Measurements from ENCODE around the gene NECTIN4.

The NECTIN4 gene

GRCh38 chr1:161098210-161099068, 9.1 kb upstream of the NECTIN4 start, which contains the start of gene KLHDC9:
KLHDC9 (plus strand) TSS chr1:161098361; CDS start chr1:161098536, 175 bp downstream.
- no peak for TF ChIP-seq EZH2phosphoT487 (IDR thresholded peaks at IDR 0.05; ENCODE audit: low read depth)
- TF ChIP-seq, protein P1, sequence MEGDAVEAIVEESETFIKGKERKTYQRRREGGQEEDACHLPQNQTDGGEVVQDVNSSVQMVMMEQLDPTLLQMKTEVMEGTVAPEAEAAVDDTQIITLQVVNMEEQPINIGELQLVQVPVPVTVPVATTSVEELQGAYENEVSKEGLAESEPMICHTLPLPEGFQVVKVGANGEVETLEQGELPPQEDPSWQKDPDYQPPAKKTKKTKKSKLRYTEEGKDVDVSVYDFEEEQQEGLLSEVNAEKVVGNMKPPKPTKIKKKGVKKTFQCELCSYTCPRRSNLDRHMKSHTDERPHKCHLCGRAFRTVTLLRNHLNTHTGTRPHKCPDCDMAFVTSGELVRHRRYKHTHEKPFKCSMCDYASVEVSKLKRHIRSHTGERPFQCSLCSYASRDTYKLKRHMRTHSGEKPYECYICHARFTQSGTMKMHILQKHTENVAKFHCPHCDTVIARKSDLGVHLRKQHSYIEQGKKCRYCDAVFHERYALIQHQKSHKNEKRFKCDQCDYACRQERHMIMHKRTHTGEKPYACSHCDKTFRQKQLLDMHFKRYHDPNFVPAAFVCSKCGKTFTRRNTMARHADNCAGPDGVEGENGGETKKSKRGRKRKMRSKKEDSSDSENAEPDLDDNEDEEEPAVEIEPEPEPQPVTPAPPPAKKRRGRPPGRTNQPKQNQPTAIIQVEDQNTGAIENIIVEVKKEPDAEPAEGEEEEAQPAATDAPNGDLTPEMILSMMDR (IDR thresholded peaks at IDR 0.05; ENCODE audit: low read depth, low read length), result no peak
- Histone ChIP-seq H2AFZ (ENCODE audit: low read depth, low read length) (peak within 1 kb of the TSS; percentile 34), H3K9ac (ENCODE audit: low read length) (peak within 1 kb of the TSS; percentile 71)

GRCh38 chr1:161096530-161096929, 7.2 kb upstream of the NECTIN4 start:
- Histone ChIP-seq H4K20me1 (ENCODE audit: insufficient read depth, low read length) (no peaks in the 10 kb centered on the region), H3K27me3 (ENCODE audit: low read depth, low read length) (no peaks in the 10 kb centered on the region), H3K4me2 (ENCODE audit: low read length) (peak overlapping the region; percentile 77), H3K27ac (ENCODE audit: low read length) (peak overlapping the region; percentile 90), H3K4me3 (ENCODE audit: low read length) (peak overlapping the region; percentile 55), H3K9ac (ENCODE audit: low read length) (peak overlapping the region; percentile 60), H3K79me2 (ENCODE audit: low read length) (no peaks in the 10 kb centered on the region), H3K36me3 (replicated peaks; ENCODE audit: low read depth, low read length) (peaks cover 14% of the 10 kb centered on the region), H2AFZ (ENCODE audit: low read depth, low read length) (no peak overlapping the region), H3K9me3 (ENCODE audit: insufficient read depth, low read length) (no peaks in the 10 kb centered on the region), H3K4me1 (ENCODE audit: low read length) (peaks cover 59% of the 10 kb centered on the region)
- no peak for TF ChIP-seq EZH2phosphoT487 (IDR thresholded peaks at IDR 0.05; ENCODE audit: low read depth)
- TF ChIP-seq, protein P1 (IDR thresholded peaks at IDR 0.05; ENCODE audit: low read depth, low read length), result no peak

More at GRCh38 chr1:161098210-161099068, 9.1 kb upstream of the NECTIN4 start, which contains the start of gene KLHDC9:
- no peaks in the 10 kb centered on the region for H3K9me3 ChIP-seq (ENCODE audit: insufficient read depth, low read length)
- no peaks in the 10 kb centered on the region for H4K20me1 ChIP-seq (ENCODE audit: insufficient read depth, low read length)
- no peaks in the 10 kb centered on the region for H3K27me3 ChIP-seq (ENCODE audit: low read depth, low read length)
- peaks cover 10% of the 10 kb centered on the region for H3K79me2 ChIP-seq (ENCODE audit: low read length)
- H3K27ac ChIP-seq (ENCODE audit: low read length), result peak within 1 kb of the TSS; percentile 90
- peak within 1 kb of the TSS; percentile 81 for H3K4me3 ChIP-seq (ENCODE audit: low read length)
- H3K4me1 ChIP-seq (ENCODE audit: low read length), result peaks cover 44% of the 10 kb centered on the region
- H3K4me2 ChIP-seq (ENCODE audit: low read length), result peak within 1 kb of the TSS; percentile 77
- H3K36me3 ChIP-seq (replicated peaks; ENCODE audit: low read depth, low read length), result peaks cover 24% of the 10 kb centered on the region

DNA sequence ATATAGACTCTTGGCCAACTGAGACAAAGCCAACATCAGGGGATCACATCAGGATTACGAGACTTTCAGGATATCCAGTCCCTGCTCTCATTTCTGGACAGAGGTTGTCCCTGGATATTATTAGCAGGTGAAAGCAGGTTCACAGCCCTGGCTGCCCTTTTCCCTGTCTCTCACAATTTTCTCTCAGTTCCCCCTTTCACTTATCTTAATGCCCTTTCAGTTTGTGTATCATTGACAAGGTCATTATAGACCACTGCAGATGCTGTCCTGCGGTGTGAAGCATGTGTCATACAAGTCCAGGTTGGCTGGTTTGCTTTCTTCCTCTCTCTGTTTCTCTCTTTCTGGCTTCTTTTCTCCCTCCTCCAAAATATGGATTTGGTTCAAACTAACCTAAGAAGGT, 6.7 kb upstream of the NECTIN4 start:
- peaks cover 12% of the 10 kb centered on the region for H3K36me3 ChIP-seq (replicated peaks; ENCODE audit: low read depth, low read length)
- TF ChIP-seq EZH2phosphoT487 (IDR thresholded peaks at IDR 0.05; ENCODE audit: low read depth), result no peak
- TF ChIP-seq, protein P1 (IDR thresholded peaks at IDR 0.05; ENCODE audit: low read depth, low read length), result no peak
- peaks cover 59% of the 10 kb centered on the region for H3K4me1 ChIP-seq (ENCODE audit: low read length)
- H3K4me2 ChIP-seq (ENCODE audit: low read length), result peak overlapping the region; percentile 77
- no peaks in the 10 kb centered on the region for H3K27me3 ChIP-seq (ENCODE audit: low read depth, low read length)
- H3K9me3 ChIP-seq (ENCODE audit: insufficient read depth, low read length), result no peaks in the 10 kb centered on the region
- H3K79me2 ChIP-seq (ENCODE audit: low read length), result no peaks in the 10 kb centered on the region
- H3K9ac ChIP-seq (ENCODE audit: low read length), result peak overlapping the region; percentile 60
- no peak overlapping the region for H2AFZ ChIP-seq (ENCODE audit: low read depth, low read length)
- H3K4me3 ChIP-seq (ENCODE audit: low read length), result peak overlapping the region; percentile 55
- peak overlapping the region; percentile 90 for H3K27ac ChIP-seq (ENCODE audit: low read length)
- no peaks in the 10 kb centered on the region for H4K20me1 ChIP-seq (ENCODE audit: insufficient read depth, low read length)

DNA sequence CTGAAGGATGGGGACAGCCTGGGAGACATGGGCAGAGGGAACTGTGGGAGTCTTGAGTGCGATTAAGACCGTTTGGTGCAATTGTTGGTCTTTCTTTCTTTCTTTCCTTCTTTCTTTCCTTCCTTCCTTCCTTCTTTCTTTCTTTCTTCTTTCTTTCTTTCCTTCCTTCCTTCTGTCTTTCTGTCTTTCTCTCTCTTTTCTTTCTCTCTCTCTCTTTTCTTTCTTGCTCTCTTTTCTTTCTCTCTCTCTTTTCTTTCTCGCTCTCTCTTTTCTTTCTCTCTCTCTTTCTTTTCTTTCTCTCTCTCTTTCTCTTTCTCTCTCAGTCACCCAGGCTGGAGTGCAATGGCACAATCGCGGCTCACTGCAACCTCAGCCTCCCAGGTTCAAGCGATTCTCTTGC, 5.9 kb upstream of the NECTIN4 start:
- Histone ChIP-seq H3K27ac (ENCODE audit: low read length) (no peak overlapping the region), H3K27me3 (ENCODE audit: low read depth, low read length) (no peaks in the 10 kb centered on the region), H3K4me2 (ENCODE audit: low read length) (peak overlapping the region; percentile 77; the same call in 1 of the 2 replicates), H3K4me3 (ENCODE audit: low read length) (no peak overlapping the region), H3K9ac (ENCODE audit: low read length) (no peak overlapping the region), H3K9me3 (ENCODE audit: insufficient read depth, low read length) (no peaks in the 10 kb centered on the region), H3K79me2 (ENCODE audit: low read length) (no peaks in the 10 kb centered on the region), H3K4me1 (ENCODE audit: low read length) (peaks cover 59% of the 10 kb centered on the region), H3K36me3 (replicated peaks; ENCODE audit: low read depth, low read length) (peaks cover 11% of the 10 kb centered on the region), H4K20me1 (ENCODE audit: insufficient read depth, low read length) (no peaks in the 10 kb centered on the region), H2AFZ (ENCODE audit: low read depth, low read length) (no peak overlapping the region)
- TF ChIP-seq EZH2phosphoT487 (IDR thresholded peaks at IDR 0.05; ENCODE audit: low read depth), result no peak
- TF ChIP-seq, protein P1 (IDR thresholded peaks at IDR 0.05; ENCODE audit: low read depth, low read length), result no peak

All from OCI-LY3 (cell line).